Dermis blood vessel endothelial cell (primary cell): ENCODE measurements around the gene CNTRL. TPM values are rescaled to one million over a fixed set of nuclear protein-coding genes. Genes with fewer than 3 reads are reported as not detected.

ENCODE experiments used
- DNase-seq: peaks from one replicate; pipeline ENCODE4 v3.0.0; 2010
- total RNA-seq: library from RNA; depleted of rRNA; stranded (reverse); fragments of >200 nt; gene quantifications from 2 replicates; pipeline ENCODE4 v1.2.3, GENCODE V29; 2014

The CNTRL gene
- total RNA-seq, 1 donor from 2014 or later, result 15.1 TPM

- DNase-seq, result peak; percentile 99
Measured at GRCh38 chr9:121201738-121202533, 127.2 kb downstream of the CNTRL start, which contains the start of gene RAB14. RAB14 (minus strand) TSS chr9:121201869; CDS start chr9:121193412, 8,457 bp downstream.

GRCh38 chr9:121204121-121204520, 129.4 kb downstream of the CNTRL start:
- DNase-seq, result no peak

- DNase-seq, result no peak
Measured at GRCh38 chr9:121204611-121205010, 129.9 kb downstream of the CNTRL start.

- no peak for DNase-seq
Measured at GRCh38 chr9:121206516-121207370, 132.0 kb downstream of the CNTRL start.

- DNase-seq, result no peak
Measured at GRCh38 chr9:121207371-121207940, 132.7 kb downstream of the CNTRL start.

GRCh38 chr9:121210536-121210935, 135.8 kb downstream of the CNTRL start:
- DNase-seq, result no peak

GRCh38 chr9:121213136-121213806, 138.5 kb downstream of the CNTRL start:
- peak; percentile 92 for DNase-seq

GRCh38 chr9:121214005-121214404, 139.2 kb downstream of the CNTRL start:
- DNase-seq, result no peak

GRCh38 chr9:121216271-121216805, 141.6 kb downstream of the CNTRL start:
- DNase-seq, result no peak

- DNase-seq, result no peak
Measured at GRCh38 chr9:121217609-121218292, 143.0 kb downstream of the CNTRL start.

GRCh38 chr9:121218357-121219027, 143.7 kb downstream of the CNTRL start:
- no peak for DNase-seq

- DNase-seq, result no peak
Measured at GRCh38 chr9:121219530-121219929, 144.8 kb downstream of the CNTRL start.

- DNase-seq, result no peak
Measured at GRCh38 chr9:121220996-121221663, 146.4 kb downstream of the CNTRL start.

GRCh38 chr9:121221664-121222055, 146.9 kb downstream of the CNTRL start:
- no peak for DNase-seq

- peak; percentile 72 for DNase-seq
Measured at GRCh38 chr9:121222524-121223171, 147.9 kb downstream of the CNTRL start.

- no peak for DNase-seq
Measured at GRCh38 chr9:121225240-121225639, 150.5 kb downstream of the CNTRL start.

- no peak for DNase-seq
Measured at GRCh38 chr9:121226175-121226574, 151.4 kb downstream of the CNTRL start.
